ENCODE measurements around the gene GPD2.

GPD2 gene

DNA sequence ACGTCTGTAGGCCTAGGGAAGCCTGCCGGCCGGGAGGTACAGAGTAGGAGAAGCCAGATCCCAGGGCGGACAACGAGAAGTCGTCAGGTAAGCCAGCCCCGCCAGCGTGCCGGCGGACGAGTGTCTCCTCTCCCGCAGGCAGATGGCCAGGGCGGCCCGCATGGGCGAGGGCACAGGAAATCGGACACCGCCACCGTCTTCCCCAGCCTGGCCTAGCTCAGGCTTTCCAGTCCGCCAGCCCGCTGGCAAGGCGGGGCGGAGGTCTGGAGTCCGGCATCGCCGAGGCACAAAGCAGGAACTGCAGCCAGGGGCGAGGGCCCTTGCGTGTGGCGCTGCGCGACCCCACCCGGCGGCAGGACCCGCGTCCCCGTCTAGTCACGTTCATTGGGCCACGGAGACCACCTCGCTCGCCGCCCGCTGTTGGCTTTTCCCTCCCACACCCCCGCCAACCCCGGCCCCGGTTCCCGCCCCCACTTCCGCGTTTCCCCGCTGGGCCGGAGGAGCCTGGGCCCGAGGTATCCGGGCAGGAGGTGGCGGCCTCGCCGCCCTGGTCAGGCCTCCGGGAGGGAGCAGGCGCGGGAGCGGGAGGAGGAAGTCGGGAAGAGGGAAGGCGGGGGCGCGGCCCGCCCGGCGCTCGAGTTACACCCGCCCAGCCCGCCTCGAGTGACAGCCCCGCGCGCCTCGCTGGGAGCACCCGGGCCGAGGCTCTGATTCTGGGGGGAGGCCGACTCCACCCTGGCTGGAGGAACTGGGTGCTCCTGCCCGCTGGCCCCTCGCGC is at the start of gene GPD2:
Gene GPD2 (plus strand): TSS at position 662 of the 779 bp plus-strand sequence. CDS start 39,727 bp downstream, outside the sequence.
- DNase-seq, result peak; percentile 78 to 80

DNA sequence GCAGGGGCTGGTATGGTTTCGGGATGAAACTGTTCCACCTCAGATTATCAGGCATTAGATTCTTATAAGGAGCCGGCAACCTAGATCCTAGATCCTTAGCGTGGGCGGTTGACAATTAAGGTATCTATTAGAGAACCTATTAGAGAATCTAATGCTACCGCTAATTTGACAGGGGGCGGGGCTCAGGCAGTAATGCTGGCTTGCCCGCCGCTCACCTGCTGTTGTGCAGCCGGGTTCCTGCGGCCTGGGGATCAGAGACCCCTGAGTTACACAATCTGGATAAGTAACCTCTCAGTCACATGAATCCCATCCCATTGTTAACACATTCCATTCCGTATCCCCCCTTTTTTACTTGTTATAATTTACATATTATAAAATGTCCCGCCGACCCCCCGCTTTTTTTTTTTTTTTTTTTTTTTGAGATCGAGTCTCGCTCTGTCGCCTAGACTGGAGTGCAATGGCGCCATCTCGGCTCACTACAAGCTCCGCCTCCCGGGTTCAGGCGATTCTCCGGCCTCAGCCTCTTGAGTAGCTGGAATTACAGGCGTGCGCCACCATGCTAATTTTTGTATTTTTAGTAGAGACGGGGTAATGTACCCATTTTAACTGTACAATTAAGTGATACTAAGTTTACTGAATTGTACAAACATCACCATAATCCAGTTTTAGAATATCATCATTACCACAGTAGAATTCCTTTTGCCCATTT is 42.0 kb upstream of the GPD2 start:
- DNase-seq, result no peak

DNA sequence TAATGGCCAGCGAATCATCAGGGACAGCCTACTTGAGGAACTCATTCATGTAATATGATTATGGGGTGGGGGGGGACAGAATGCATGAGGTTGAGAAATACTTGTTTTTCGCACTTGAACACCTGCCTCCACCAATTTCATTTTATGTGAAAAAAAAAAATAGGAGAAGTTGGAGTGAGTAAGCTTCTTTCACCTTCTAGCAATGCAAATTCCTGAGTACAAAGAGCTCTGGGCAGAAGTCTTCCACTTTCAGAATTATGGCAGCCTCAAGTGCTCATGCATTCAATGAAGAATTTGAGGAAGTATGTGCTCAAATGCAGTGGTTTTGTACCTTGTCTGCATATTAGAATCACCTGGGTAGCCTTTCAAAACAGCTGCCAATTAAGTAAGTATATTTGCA is 40.1 kb upstream of the GPD2 start:
- no peak for DNase-seq

DNA sequence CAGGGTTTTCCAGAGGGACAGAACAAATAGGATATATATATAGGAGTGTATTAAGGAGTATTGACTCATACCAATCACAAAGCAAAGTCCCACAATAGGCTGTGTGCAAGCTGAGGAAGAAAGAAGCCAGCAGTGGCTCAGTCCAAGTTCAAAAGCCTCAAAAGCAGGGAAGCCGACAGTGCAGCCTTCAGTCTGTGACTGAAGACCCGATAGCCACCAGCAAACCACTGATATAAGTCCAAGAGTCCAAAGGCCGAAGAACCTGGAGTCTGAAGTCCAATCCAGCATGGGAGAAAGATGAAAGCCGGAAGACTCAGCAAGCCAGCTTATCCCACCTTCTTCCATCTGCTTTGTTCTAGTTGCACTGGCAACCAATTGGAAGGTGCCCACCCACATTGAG is 39.0 kb upstream of the GPD2 start:
- DNase-seq, result no peak

DNA sequence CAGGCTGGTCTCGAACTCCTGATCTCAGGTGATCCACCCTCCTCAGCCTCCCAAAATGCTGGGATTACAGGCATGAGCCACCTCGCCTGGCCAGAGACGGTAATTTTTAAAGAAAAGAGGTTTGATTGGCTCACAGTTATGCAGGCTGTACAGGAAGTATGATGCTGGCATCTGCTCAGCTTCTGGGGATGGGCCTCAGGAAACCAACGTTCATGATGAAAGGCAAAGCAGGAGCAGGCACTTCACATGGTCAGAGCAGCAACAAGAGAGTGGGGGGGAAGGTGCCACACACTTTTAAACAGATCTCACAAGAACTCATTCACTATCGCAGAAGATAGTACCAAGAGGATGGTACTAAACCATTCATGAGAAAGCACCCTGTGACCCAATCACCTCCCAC is 38.0 kb upstream of the GPD2 start:
- no peak for DNase-seq

DNA sequence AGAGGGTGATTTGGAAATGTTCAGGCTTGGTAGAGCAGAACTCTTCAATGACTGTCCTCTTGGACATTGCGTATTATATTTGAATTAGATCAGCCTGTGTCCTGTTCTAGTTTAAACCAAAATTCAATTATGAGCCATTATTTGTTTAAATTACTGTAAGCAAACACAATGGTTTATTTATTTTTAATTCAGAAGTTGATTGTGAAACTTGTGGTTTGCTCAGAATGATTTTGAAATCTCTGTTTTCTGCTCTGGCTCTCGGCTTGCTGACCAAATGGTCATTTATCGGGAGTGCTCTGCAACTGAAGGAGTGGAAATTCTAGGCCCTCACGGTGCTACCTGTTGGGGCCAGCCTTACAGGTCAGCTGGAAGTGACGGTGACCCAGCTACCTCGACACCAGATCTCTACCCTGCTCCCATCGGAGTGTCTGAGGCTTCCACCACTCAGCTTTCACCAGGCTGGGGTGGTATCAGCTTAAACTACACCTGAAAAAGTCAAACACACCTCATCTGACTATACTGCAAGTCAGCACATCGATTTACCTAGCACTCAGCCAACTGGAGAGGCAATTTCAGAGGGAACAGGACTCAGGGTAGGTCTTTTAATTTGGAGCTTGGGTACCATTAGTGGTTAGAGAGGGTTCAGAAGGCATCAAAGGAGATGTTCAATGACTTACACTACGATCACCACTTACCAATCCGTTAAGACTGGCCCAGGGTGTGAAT is 36.8 kb upstream of the GPD2 start:
- peak; percentile 29 to 39 for DNase-seq

DNA sequence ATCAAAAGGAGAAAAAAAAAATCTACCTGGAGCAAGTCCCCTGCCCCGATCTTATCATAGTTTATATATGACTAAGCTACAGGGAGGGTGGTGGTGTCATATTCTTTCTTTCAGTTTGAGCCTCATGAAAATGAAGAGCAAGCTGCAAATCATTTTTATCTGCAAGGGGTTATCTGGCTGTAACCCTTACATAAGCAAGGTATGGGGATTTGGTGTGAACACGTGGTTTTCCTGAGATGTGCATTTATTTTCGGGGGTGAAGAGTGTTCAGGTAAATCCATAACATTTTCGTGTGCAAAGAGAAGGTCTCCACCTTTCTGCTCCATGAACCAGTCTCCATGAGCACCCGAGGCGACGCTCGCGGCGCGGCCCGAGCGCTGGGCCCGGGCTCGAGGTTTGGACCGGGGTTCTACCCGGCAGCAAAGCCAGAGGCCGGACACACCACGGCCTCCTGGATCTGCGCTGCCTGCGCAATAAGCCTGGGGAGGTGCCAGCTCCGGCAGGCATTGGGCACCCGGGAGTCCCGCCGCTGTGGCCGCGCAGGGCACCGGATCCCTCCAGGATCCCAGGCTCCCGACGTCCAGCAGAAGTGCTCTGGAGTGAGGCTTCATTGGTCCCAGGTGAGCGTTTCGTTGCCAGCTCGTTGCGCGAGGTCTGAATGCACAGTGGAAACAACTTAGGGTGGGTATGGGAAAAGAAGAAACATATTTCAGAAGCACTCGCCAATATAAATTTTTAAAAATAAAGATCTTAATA is 36.1 kb upstream of the GPD2 start:
- DNase-seq, result no peak

DNA sequence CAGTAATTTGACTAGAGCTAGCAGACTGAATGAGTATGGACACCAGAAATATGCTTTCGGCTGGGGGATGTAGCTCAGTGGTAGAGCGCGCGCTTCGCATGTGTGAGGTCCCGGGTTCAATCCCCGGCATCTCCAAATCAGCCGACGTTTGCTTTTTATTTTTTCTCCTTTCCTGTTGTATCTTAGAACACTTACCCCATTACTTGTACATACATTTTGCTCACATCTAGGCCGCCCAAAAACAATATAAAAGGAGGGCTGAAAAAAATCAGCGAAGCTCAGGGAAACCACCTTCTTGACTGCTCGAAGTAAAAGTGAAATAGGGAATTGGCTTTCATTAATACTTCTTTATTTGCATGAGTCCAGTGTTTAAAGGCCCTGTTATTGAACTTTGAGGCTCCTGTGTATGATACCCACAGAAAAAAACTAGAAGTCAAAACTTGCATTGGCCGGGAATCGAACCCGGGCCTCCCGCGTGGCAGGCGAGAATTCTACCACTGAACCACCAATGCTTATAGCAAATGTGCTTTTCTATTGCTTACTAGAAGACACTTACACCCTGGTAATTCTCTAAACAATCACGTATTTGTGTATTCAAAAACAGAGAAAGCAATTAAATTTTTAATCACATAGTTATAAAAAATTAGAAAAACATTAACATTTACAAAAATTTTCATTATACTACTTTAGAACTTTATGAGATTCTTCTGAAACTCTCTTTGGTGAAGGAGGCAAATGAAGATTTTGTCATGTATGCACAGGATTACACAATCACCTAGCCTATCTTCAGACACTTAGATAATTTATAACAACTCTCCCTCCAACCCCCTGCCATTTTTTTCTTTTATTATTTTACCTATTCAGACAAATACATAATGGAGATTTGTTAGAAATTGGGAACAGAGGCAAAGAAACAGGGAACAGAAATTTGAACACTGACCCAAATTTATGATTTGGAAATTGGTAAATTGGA is 35.2 kb upstream of the GPD2 start:
- DNase-seq, result peak; percentile 87 to 88

DNA sequence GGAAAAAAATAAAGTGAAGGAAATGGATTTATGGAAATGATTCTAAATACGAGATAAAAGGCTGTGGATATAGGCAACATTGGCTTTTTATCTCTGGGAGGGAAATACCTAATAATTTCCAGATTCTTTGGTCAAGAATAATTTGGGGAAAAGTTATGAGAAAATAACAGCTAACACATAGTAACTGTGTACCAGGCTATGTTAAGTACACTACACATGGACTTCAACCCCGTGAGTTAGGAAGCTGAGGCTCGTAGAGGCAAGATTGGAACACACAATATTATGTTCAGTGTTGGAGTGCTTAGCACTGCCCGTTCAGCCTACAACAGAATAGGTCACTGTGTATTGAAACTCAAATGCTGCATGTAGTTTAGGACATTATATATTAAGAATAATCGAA is 34.3 kb upstream of the GPD2 start:
- DNase-seq, result no peak

DNA sequence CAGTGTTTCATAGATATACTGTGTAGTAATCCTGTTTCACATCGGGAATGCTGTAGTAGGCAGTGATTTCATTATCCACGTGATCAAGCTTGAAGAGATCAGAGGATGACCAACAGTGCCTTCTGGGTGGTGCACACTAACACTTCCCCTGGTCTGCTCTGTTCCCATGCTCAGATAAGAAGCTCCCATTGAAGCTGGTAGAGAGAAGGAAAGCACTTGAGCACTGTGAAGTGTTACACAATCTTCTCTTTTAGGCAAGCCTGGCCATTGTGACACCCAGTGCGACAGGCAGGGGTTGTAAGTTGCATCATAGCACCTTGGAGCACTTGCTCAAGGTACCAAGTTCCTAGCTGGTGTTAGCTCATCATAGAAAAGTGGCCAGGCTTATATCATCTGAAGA is 30.6 kb upstream of the GPD2 start:
- no peak for DNase-seq

- no peak for DNase-seq
These were observed 24.3 kb upstream of the GPD2 start for GRCh38 chr2:156411835-156412234.

DNA sequence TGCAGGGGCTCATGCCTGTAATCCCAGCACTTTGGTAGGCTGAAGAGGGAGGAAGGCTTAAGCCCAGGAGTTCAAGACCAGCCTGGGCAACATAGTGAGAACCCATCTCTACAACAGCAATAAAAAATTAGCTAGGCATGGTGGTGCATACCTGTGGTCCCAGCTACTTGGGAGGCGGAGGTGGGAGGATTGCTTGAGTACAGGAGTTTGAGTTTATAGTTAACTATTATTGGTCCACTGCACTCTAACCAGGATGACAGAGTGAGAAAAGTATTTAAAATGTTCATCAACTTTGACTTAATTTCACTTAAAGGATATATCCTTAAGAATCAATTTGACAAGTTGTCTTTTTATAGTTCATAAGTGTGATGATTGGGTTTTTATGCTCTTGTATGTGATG is 14.3 kb upstream of the GPD2 start:
- no peak for DNase-seq

DNA sequence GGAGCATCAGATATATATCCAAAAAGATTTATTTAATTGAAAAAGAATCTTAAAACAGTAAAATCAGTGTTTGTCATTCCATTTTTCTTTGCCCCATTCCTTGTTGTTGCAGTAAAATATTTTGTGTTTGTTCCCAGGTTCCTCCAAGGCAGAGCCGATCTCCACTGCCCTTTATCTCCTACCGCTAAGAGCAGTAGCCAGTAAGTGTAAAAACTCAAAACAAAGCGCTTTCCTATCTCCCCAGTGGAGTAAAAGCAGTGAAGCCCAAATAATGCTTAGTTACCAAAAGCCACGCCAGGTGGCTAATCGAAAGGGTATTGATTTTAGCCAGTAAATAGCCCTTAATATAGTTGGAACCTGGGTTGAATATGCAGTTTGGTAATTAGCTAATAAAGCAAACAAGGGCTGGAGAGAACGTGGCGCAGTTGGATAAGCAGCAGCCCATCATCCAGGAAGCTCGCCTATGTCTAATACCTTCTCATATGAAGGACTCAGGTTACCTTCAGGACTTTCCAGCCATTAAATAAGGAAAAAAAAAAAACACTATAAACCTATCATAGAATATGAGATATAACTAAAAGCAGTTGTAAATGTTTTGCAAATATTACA is 12.4 kb upstream of the GPD2 start:
- no peak for DNase-seq

DNA sequence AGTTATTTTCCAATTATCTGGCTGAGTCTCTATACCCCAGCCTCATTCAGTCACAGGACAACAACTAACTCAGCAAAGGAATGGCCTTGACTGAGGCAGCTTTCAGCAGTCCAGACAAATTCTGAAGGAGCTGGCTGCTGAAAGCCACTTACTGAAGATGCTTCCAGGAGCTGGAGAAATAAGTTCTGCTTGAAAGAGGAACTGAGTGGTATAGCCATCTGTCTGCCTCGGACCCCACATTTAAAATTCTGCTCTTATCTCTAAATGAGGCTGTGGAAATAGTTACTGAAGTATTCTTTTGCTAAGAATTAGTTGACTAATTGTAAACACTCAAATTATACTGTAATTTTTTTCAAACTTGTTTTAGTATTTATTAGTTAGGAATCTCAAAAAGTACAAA is 9.1 kb upstream of the GPD2 start:
- DNase-seq, result no peak

- DNase-seq, result no peak
These were observed 7.0 kb upstream of the GPD2 start for GRCh38 chr2:156429211-156429610.

DNA sequence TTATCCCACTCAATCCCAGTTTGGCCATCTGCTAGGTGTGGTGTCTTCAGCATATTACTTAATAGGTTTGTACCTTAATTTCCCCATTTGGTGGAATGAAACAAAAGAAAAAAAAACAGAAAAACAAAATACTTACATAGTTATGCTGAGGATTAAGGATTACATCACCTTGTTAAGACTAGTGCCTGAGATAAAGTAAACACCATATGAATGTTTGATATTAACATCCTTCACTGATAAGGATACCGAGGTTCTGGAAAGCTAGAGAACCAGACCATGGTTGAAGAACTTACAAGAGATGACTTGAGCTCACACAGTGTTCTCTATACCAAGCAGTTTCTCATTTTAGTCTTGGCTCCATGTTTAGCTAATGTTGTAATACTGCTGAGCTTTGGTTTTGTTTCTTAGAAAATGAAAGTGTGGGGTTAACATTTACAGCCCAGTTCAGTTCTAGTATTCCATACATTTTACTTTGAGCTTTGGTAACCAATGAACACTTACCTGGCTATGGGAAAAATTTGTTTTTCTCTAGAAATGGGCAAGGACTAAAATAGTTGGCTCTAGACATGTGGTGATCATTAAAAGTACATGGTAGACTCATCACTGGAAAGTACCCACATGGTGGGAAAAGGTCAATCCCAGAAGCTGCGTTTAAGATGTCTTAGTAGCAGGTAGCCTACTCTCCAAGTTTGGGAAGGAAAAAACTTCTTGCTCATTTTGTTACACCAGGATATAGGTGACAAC is 5.8 kb upstream of the GPD2 start:
- DNase-seq, result no peak

- no peak for DNase-seq
These were observed 5.2 kb upstream of the GPD2 start for GRCh38 chr2:156430980-156431358.

GRCh38 chr2:156434461-156435291 is 1.5 kb upstream of the GPD2 start:
- DNase-seq, result no peak

- no peak for DNase-seq
These were observed 822 bp upstream of the GPD2 start for GRCh38 chr2:156435396-156435717.

Data from activated T-cell treated with anti-CD3 and anti-CD28 coated beads, Interleukin-2, amount 50 U/mL, for 48 hours (primary cell).